ENCODE data around the gene ARX.

GRCh38 chrX:25017667-25018247 is 2.0 kb upstream of the ARX start:
- TF ChIP-seq TAF1 (IDR thresholded peaks at IDR 0.05; ENCODE audit: low read depth, low read length): no peak
- TF ChIP-seq CHD7 (IDR thresholded peaks at IDR 0.05; ENCODE audit: insufficient replicate concordance, low read length): no peak
- no peak for TF ChIP-seq GABPA (IDR thresholded peaks at IDR 0.05; ENCODE audit: borderline replicate concordance, insufficient read depth, low read length)
- TF ChIP-seq POLR2A (IDR thresholded peaks at IDR 0.05; ENCODE audit: control extremely low read depth in 1 of 2, low read depth in 2 of 2, low read length in 2 of 2): no peak
- no peak for TF ChIP-seq MAX (IDR thresholded peaks at IDR 0.05)
- TF ChIP-seq SP1 (IDR thresholded peaks at IDR 0.05; ENCODE audit: low read depth, low read length): no peak
- TF ChIP-seq CBX8 (IDR thresholded peaks at IDR 0.05; ENCODE audit: borderline replicate concordance, low read depth, low read length): no peak
- no peak for TF ChIP-seq CTCF (IDR thresholded peaks at IDR 0.05; ENCODE audit: control extremely low read depth in 1 of 3, insufficient read depth in 1 of 3, low read depth in 1 of 3, low read length in 3 of 3)
- peak; percentile 71 for TF ChIP-seq EZH2 (IDR thresholded peaks at IDR 0.05; ENCODE audit: low read depth, low read length, severe bottlenecking)
